Fibroblast of lung (primary cell): ENCODE results near the gene LMO1.

ENCODE experiments used
- EZH2 ChIP-seq: IDR thresholded peaks from 2 replicates; pipeline ENCODE4 v1.5.1; 2012; ENCODE audit warnings: low read length, control low read depth, mild to moderate bottlenecking; ENCODE audit errors: missing control alignments
- TF ChIP-seq, protein P1 (sequence below), 2 donors: IDR thresholded peaks in 1 of 2; conservative IDR thresholded peaks in 1 of 2; 1 replicate in 1 of 2; 2 replicates in 1 of 2; pipeline ENCODE4 v1.5.1; 2011 to 2012; ENCODE audit warnings: low read length in 2 of 2, control low read depth in 1 of 2, inconsistent platforms in 1 of 2, low read depth in 1 of 2, mild to moderate bottlenecking in 1 of 2

DNA sequence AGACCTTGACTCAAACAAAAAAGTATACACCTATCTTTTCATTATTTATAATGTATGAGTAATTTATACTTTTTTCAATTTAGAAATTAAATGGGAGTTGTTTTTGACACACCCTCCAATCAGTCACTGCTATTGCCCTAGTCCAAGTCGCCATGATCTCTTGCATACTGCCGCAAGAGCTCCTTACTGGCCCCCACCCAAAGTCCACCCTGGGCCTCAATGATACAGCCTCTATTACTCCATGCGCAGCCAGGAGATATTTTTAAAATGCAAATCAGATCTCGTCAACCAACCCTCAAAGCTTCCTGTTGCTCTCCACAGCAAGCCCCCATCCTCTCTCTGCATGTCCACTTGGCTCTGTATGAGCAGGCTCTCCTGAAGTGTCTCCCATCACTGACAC is 12.8 kb upstream of the LMO1 start:
- TF ChIP-seq, protein P1, sequence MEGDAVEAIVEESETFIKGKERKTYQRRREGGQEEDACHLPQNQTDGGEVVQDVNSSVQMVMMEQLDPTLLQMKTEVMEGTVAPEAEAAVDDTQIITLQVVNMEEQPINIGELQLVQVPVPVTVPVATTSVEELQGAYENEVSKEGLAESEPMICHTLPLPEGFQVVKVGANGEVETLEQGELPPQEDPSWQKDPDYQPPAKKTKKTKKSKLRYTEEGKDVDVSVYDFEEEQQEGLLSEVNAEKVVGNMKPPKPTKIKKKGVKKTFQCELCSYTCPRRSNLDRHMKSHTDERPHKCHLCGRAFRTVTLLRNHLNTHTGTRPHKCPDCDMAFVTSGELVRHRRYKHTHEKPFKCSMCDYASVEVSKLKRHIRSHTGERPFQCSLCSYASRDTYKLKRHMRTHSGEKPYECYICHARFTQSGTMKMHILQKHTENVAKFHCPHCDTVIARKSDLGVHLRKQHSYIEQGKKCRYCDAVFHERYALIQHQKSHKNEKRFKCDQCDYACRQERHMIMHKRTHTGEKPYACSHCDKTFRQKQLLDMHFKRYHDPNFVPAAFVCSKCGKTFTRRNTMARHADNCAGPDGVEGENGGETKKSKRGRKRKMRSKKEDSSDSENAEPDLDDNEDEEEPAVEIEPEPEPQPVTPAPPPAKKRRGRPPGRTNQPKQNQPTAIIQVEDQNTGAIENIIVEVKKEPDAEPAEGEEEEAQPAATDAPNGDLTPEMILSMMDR (conservative IDR thresholded peaks at IDR 0.05 in 1 of 2, IDR thresholded peaks at IDR 0.05 in 1 of 2; ENCODE audit: low read depth in 1 of 2, low read length in 2 of 2), result no peak
- no peak for TF ChIP-seq EZH2
